ENCODE data around the gene PXMP4. TPM values are rescaled to one million over a fixed set of nuclear protein-coding genes. Genes with fewer than 3 reads are reported as not detected.

PXMP4 gene
- total RNA-seq, 4 donors from 2014 or later, result 12.5 to 34.1 (median 21.2) TPM

GRCh38 chr20:33697129-33697528 lies 23.0 kb downstream of the PXMP4 start:
- no peak for TF ChIP-seq POLR2A (IDR thresholded peaks at IDR 0.05)
- no peak for TF ChIP-seq CTCF (IDR thresholded peaks at IDR 0.05)
- intact Hi-C loops (cut with DNase I; ENCODE audit: low total_unique reads), result no loop called here

DNA sequence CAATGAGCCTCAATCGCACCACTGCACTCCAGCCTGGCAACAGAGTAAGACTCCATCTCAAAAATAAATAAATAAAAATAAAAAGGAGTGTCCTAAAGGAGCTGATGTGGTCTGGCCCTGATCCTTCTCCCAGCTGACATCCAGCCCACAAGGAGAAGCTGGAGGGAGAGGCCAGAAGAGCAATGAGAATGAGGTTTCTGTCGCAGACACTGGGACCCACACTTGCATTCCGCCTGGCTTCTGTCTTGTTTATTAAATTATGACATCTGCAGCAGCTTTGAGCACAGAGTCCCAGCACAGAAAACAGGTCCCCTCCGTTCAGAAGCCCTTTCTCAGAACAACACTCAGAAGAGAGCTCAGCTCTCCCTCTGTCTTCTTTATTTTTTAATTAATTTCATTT lies 23.7 kb downstream of the PXMP4 start:
- intact Hi-C loops (cut with DNase I; ENCODE audit: low total_unique reads), result no loop called here
- WGBS, 2 donors, result 60 to 62% methylated on average over 4 of the region's 4 CpGs
- no peak overlapping the region for H3K4me3 ChIP-seq (ENCODE audit: low read depth, poor library complexity, severe bottlenecking)
- DNase-seq (ENCODE audit: low spot score in 2 of 2), result no peak
- no peak for TF ChIP-seq CTCF (IDR thresholded peaks at IDR 0.05)
- no peak for TF ChIP-seq POLR2A (IDR thresholded peaks at IDR 0.05)

More at GRCh38 chr20:33697129-33697528, 23.0 kb downstream of the PXMP4 start:
- no peak overlapping the region for H3K4me3 ChIP-seq (ENCODE audit: low read depth, poor library complexity, severe bottlenecking)
- peak; percentile 67 to 95 for DNase-seq (ENCODE audit: low spot score in 2 of 2)
- WGBS, 2 donors, result 54 to 63% methylated on average over 8 of the region's 8 CpGs

DNA sequence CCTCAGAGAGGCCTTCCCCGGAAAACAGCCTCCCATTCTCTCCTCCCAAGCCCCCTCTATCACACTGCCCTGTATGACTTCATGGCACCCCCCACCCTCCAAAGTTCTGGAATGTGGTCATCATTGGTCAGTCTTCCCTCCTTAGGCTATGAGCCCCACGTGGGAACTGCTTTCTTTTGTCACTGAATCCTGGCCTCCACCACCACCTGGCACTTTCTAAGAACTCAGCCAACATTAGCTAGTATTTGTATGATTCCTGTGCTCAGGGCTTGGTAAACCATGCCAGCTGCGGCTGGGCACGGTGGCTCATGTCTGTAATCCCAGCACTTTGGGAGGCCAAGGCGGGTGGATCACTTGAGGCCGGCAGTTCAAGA lies 25.5 kb downstream of the PXMP4 start:
- TF ChIP-seq POLR2A (IDR thresholded peaks at IDR 0.05), result no peak
- no peak for TF ChIP-seq CTCF (IDR thresholded peaks at IDR 0.05)
- intact Hi-C loops (cut with DNase I; ENCODE audit: low total_unique reads), result no loop called here
- DNase-seq (ENCODE audit: low spot score in 2 of 2), result no peak
- 31 to 63% methylated on average over 6 of the region's 6 CpGs for WGBS, 2 donors
- no peak overlapping the region for H3K4me3 ChIP-seq (ENCODE audit: low read depth, poor library complexity, severe bottlenecking)

DNA sequence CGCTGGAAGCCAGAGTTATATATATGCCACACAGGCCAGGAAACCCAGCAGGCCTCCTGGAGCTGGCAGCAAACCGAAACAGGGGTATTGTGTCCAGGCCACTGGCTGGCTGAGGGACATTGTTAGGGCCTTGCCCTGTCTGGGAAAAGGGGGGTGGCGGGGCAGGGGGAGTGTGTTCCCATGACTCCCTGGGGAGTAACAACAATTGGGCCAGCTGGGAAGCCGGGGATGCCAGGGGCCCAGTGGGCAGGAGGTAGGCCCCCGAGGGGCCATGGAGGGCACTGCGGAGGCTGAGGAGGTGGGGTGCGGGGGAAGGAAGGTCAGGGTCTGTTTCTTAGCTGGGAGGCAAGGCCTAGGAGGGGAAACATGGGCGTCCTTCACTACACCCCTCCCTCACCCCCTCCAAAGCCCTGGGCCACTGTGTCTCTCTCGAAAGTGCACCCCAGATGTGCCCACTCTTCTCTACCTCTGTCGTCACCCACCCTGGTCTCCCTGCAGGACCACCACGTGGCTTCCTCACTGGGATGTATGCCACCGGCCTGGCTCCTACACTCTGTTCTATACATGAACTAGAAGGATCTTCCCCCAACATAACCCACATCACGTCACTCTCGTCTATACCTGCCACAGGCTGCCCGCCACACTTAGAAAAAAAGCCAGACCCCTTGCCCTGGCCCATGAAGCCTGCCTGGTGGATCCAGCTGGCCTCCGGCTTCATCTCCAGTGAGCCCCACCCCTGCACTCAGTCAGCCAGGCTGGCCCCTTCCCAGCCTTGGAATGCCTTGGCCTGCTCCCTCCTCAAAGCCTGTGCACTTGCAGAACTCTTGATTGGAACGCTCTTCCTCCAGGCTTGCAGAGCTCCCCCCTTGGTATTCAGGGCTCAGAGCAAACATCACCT lies 26.1 kb downstream of the PXMP4 start:
- peak in 1 of 2 donors; percentile 94 for DNase-seq (ENCODE audit: low spot score in 2 of 2)
- intact Hi-C loops (cut with DNase I; ENCODE audit: low total_unique reads), result no loop called here
- TF ChIP-seq POLR2A (IDR thresholded peaks at IDR 0.05) (no peak), CTCF (IDR thresholded peaks at IDR 0.05) (no peak)
- no peak overlapping the region for H3K4me3 ChIP-seq (ENCODE audit: low read depth, poor library complexity, severe bottlenecking)
- 46 to 60% methylated on average over 16 to 17 of the region's 17 CpGs for WGBS, 2 donors

- no peak for DNase-seq (ENCODE audit: low spot score in 2 of 2)
- 74 to 84% methylated on average over 5 of the region's 5 CpGs for WGBS, 2 donors
- TF ChIP-seq CTCF (IDR thresholded peaks at IDR 0.05) (no peak), POLR2A (IDR thresholded peaks at IDR 0.05) (no peak)
Measured at GRCh38 chr20:33693289-33693688, 26.8 kb downstream of the PXMP4 start.

More at GRCh38 chr20:33693289-33693688, 26.8 kb downstream of the PXMP4 start:
- intact Hi-C loops (cut with DNase I; ENCODE audit: low total_unique reads), result no loop called here
- no peak overlapping the region for H3K4me3 ChIP-seq (ENCODE audit: low read depth, poor library complexity, severe bottlenecking)

All from lower leg skin (tissue), 4 donors.